Effector memory CD4-positive, alpha-beta T cell (primary cell): ENCODE data around the gene RPS6KC1.
"Not testable (repeated sequence)": the region's sequence is repeated elsewhere in the genome, so short reads cannot be mapped to it uniquely, and the experiment has no call there.

Source experiments
- DNase-seq, 3 donors: peaks; one replicate each; pipeline ENCODE4 v3.0.0-alpha.2; 2020
- H3K27ac ChIP-seq: 2 replicates; pipeline ENCODE4 v1.7.0; 2013; ENCODE audit warnings: mild to moderate bottlenecking, low read length, moderate library complexity; ENCODE audit not compliant: insufficient read depth, poor library complexity, severe bottlenecking
- H3K27me3 ChIP-seq: replicated peaks from 2 replicates; pipeline ENCODE4 v1.7.0; 2013; ENCODE audit warnings: mild to moderate bottlenecking, low read length; ENCODE audit not compliant: insufficient read depth, control insufficient read depth, poor library complexity, severe bottlenecking
- H3K36me3 ChIP-seq: 2 replicates; pipeline ENCODE4 v1.7.0; 2013; ENCODE audit warnings: mild to moderate bottlenecking, low read length, moderate library complexity; ENCODE audit not compliant: control insufficient read depth, insufficient read depth
- H3K4me1 ChIP-seq: 2 replicates; pipeline ENCODE4 v1.7.0; 2013; ENCODE audit warnings: low read length, mild to moderate bottlenecking; ENCODE audit not compliant: control insufficient read depth, insufficient read depth, poor library complexity, severe bottlenecking
- H3K4me3 ChIP-seq: 2 replicates; pipeline ENCODE4 v1.7.0; 2013; ENCODE audit warnings: low read length, low read depth, mild to moderate bottlenecking; ENCODE audit not compliant: insufficient read depth, poor library complexity, severe bottlenecking
- H3K9me3 ChIP-seq: 2 replicates; pipeline ENCODE4 v1.7.0; 2013; ENCODE audit warnings: mild to moderate bottlenecking, low read length, moderate library complexity; ENCODE audit not compliant: control insufficient read depth

RPS6KC1 gene

GRCh38 chr1:213027024-213027423 lies 24.0 kb upstream of the RPS6KC1 start:
- not testable (repeated sequence) for DNase-seq, H3K27ac ChIP-seq, H3K4me1 ChIP-seq, H3K36me3 ChIP-seq, H3K4me3 ChIP-seq, H3K27me3 ChIP-seq, H3K9me3 ChIP-seq

DNA sequence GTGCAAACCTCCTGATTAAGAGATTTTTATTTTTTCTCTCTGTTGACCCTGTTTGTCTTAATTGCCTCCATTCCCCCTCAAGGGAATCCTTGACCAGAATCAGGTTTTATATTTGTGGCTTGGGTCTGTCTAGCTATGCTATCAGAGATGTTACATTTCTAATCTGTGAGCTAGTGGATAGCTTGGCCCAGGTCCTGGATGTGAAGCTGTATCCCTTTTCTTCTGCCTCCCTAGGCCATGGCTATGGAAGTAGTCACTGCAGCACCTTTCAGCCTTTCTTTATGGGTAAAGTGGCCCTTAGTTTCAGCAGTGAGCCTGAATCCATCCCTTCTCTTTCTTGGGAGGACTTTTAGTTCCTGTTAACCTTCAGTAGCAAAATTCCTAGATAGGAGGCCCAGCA lies 18.4 kb upstream of the RPS6KC1 start:
- no peak for DNase-seq
- Histone ChIP-seq H3K4me3 (no peak overlapping the region), H3K9me3 (no peaks in the 10 kb centered on the region), H3K27ac (no peak overlapping the region), H3K27me3 (no peaks in the 10 kb centered on the region), H3K4me1 (no peaks in the 10 kb centered on the region), H3K36me3 (no peaks in the 10 kb centered on the region)

GRCh38 chr1:213034713-213035112 lies 16.3 kb upstream of the RPS6KC1 start:
- Histone ChIP-seq H3K27ac (no peak overlapping the region), H3K4me1 (no peaks in the 10 kb centered on the region), H3K4me3 (no peak overlapping the region)

GRCh38 chr1:213035573-213035972 lies 15.5 kb upstream of the RPS6KC1 start:
- Histone ChIP-seq H3K4me3 (no peak overlapping the region), H3K27ac (no peak overlapping the region), H3K4me1 (no peaks in the 10 kb centered on the region), H3K36me3 (no peaks in the 10 kb centered on the region), H3K27me3 (no peaks in the 10 kb centered on the region), H3K9me3 (no peaks in the 10 kb centered on the region)
- no peak for DNase-seq

More at GRCh38 chr1:213034713-213035112, 16.3 kb upstream of the RPS6KC1 start:
- H3K36me3 ChIP-seq: no peaks in the 10 kb centered on the region
- no peaks in the 10 kb centered on the region for H3K9me3 ChIP-seq
- no peaks in the 10 kb centered on the region for H3K27me3 ChIP-seq
- no peak for DNase-seq

DNA sequence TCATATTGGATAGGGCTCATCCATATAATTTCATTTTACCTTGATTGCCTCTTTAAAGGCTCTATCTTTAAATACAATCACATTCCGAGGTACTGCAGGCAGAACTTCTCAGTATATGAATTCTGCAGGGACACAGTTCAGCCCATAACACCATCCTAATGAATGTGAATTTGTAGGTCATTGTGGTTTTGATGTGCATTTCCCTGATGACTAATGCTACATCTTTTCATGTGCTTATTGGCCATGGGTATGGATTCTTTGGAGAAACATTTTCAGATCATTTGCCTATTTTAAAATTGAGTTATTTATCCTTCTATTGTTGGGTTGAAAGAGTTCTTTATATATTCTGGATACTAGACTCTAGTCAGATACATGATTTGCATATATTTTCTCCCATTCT lies 9.6 kb upstream of the RPS6KC1 start:
- H3K9me3 ChIP-seq: no peaks in the 10 kb centered on the region
- H3K4me3 ChIP-seq: no peak overlapping the region
- no peaks in the 10 kb centered on the region for H3K36me3 ChIP-seq
- H3K4me1 ChIP-seq: no peaks in the 10 kb centered on the region
- H3K27me3 ChIP-seq: no peaks in the 10 kb centered on the region
- H3K27ac ChIP-seq: no peak overlapping the region
- no peak for DNase-seq

GRCh38 chr1:213045321-213046226 lies 5.5 kb upstream of the RPS6KC1 start:
- H3K9me3 ChIP-seq, H3K27me3 ChIP-seq, H3K36me3 ChIP-seq, H3K4me1 ChIP-seq, H3K27ac ChIP-seq, H3K4me3 ChIP-seq, DNase-seq: not testable (repeated sequence)

DNA sequence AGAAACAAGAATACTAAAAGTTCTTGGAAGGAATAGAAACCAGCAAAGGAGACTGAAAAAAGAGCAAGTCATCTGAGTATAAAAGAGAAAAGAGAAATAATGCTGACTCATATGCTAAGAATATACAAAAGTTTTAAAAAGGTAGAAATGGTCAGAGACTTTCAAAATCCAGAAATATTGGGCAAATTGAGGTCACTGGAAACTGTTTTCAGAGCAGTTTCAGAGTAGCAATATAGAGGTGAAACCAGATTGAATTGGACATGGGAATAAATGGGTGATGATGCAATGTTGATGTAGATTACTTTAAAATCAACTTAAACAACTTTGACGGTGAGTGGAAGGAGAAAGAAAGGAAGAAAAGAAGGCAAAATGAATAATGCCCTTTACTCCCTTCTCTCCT lies 1.8 kb upstream of the RPS6KC1 start:
- no peaks in the 10 kb centered on the region for H3K9me3 ChIP-seq
- H3K36me3 ChIP-seq: no peaks in the 10 kb centered on the region
- no peak overlapping the region for H3K4me3 ChIP-seq
- H3K27me3 ChIP-seq: no peaks in the 10 kb centered on the region
- H3K27ac ChIP-seq: no peak overlapping the region
- H3K4me1 ChIP-seq: peaks cover 5% of the 10 kb centered on the region
- no peak for DNase-seq

- H3K4me3 ChIP-seq: peak overlapping the region; percentile 86
- no peaks in the 10 kb centered on the region for H3K36me3 ChIP-seq
- H3K27me3 ChIP-seq: no peaks in the 10 kb centered on the region
- no peaks in the 10 kb centered on the region for H3K9me3 ChIP-seq
- peaks cover 5% of the 10 kb centered on the region for H3K4me1 ChIP-seq
- DNase-seq: no peak
- H3K27ac ChIP-seq: peak overlapping the region; percentile 61
Measured at GRCh38 chr1:213050745-213051126, 305 bp upstream of the RPS6KC1 start.

DNA sequence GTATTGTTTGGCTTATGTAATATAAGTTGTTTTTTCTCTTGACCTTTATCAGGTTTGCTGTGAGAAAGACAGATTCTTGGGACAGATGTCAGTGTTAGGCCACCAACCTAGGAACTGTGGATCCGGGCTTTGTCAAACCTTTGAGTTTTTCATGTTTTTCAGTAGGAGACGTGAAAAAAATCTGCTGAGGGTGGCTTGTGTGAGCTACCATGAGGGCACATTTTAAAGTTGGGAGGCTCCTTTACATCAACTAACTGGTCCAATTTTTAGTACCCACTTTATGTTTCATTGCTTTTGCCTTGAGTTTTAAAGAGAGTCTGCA lies 801 bp downstream of the RPS6KC1 start:
- H3K4me1 ChIP-seq: peaks cover 5% of the 10 kb centered on the region
- no peak for DNase-seq
- no peak overlapping the region for H3K27ac ChIP-seq

GRCh38 chr1:213053455-213053854 lies 2.4 kb downstream of the RPS6KC1 start:
- H3K4me3 ChIP-seq: no peak overlapping the region
- H3K27ac ChIP-seq: no peak overlapping the region
- H3K9me3 ChIP-seq: no peaks in the 10 kb centered on the region

More for the DNA sequence above, 801 bp downstream of the RPS6KC1 start:
- H3K27me3 ChIP-seq: no peaks in the 10 kb centered on the region
- no peaks in the 10 kb centered on the region for H3K36me3 ChIP-seq
- H3K9me3 ChIP-seq: no peaks in the 10 kb centered on the region
- peak overlapping the region; percentile 86 for H3K4me3 ChIP-seq

More at GRCh38 chr1:213053455-213053854, 2.4 kb downstream of the RPS6KC1 start:
- DNase-seq: no peak
- no peaks in the 10 kb centered on the region for H3K27me3 ChIP-seq
- H3K4me1 ChIP-seq: peaks cover 5% of the 10 kb centered on the region
- no peaks in the 10 kb centered on the region for H3K36me3 ChIP-seq
